GM23248 (cell line): ENCODE data around the gene NKAIN2. TPM values are rescaled to one million over a fixed set of nuclear protein-coding genes. Genes with fewer than 3 reads are reported as not detected.

Source experiments
- DNase-seq: peaks from one replicate; pipeline ENCODE4 v3.0.0-alpha.2; 2015
- H2AFZ ChIP-seq: fragments of 200-600 bp; sonication (generic); 2 replicates; pipeline ENCODE4 v1.6.1; 2016; ENCODE audit warnings: antibody characterized with exemption
- H3F3A ChIP-seq: fragments of 200-600 bp; sonication (generic); 2 replicates; pipeline ENCODE4 v1.6.1; 2016; ENCODE audit warnings: mild to moderate bottlenecking, antibody characterized with exemption, mixed run types; ENCODE audit not compliant: insufficient read depth
- H3K27ac ChIP-seq: fragments of 200-600 bp; sonication (generic); 2 replicates; pipeline ENCODE4 v1.5.1; 2016; ENCODE audit warnings: mild to moderate bottlenecking
- H3K27me3 ChIP-seq: fragments of 200-600 bp; sonication (generic); replicated peaks from 2 replicates; pipeline ENCODE4 v1.6.1; 2016; ENCODE audit warnings: mild to moderate bottlenecking; ENCODE audit not compliant: insufficient read depth
- H3K36me3 ChIP-seq: fragments of 200-600 bp; sonication (generic); 2 replicates; pipeline ENCODE4 v1.6.1; 2016; ENCODE audit warnings: low read depth, mild to moderate bottlenecking
- H3K4me1 ChIP-seq: fragments of 200-600 bp; sonication (generic); 2 replicates; pipeline ENCODE4 v1.6.1; 2016; ENCODE audit warnings: mild to moderate bottlenecking; ENCODE audit not compliant: insufficient read depth
- H3K4me2 ChIP-seq: fragments of 200-600 bp; sonication (generic); one replicate; pipeline ENCODE4 v1.6.1; 2016; ENCODE audit warnings: mild to moderate bottlenecking; ENCODE audit not compliant: unreplicated experiment
- H3K4me3 ChIP-seq: fragments of 200-600 bp; sonication (generic); 2 replicates; pipeline ENCODE4 v1.5.1; 2016; ENCODE audit warnings: mild to moderate bottlenecking
- H3K79me2 ChIP-seq: fragments of 200-600 bp; sonication (generic); 2 replicates; pipeline ENCODE4 v1.6.1; 2016; ENCODE audit warnings: mild to moderate bottlenecking; ENCODE audit not compliant: insufficient read depth
- H3K9ac ChIP-seq: fragments of 200-600 bp; sonication (generic); 2 replicates; pipeline ENCODE4 v1.6.1; 2016; ENCODE audit warnings: mild to moderate bottlenecking
- H3K9me2 ChIP-seq: fragments of 200-600 bp; sonication (generic); 2 replicates; pipeline ENCODE4 v1.6.1; 2016; ENCODE audit warnings: mixed run types, mild to moderate bottlenecking, moderate library complexity; ENCODE audit not compliant: insufficient read depth
- H3K9me3 ChIP-seq: fragments of 200-600 bp; sonication (generic); one replicate; pipeline ENCODE4 v1.6.1; 2017; ENCODE audit warnings: low read depth
- H4K20me1 ChIP-seq: fragments of 200-600 bp; sonication (generic); 2 replicates; pipeline ENCODE4 v1.6.0; 2016; ENCODE audit not compliant: insufficient read depth
- EZH2 ChIP-seq: fragments of 200-600 bp; sonication (generic); IDR thresholded peaks from 2 replicates; pipeline ENCODE4 v1.6.1; 2018; ENCODE audit warnings: antibody characterized with exemption, mild to moderate bottlenecking; ENCODE audit not compliant: insufficient read depth, poor library complexity, severe bottlenecking
- EZH2phosphoT487 ChIP-seq: fragments of 200-600 bp; sonication (generic); IDR thresholded peaks from 2 replicates; pipeline ENCODE4 v1.6.1; 2018; ENCODE audit warnings: antibody characterized with exemption, moderate library complexity, mild to moderate bottlenecking, low read depth; ENCODE audit not compliant: insufficient read depth
- WGBS, 2 experiments: methylation state at CpG; one replicate each; pipeline ENCODE4 v1.1.6; 2015 to 2017; ENCODE audit warnings: low lambda C conversion rate in 2 of 2, low coverage in 1 of 2; ENCODE audit errors: missing lambda C conversion rate in 2 of 2; 5-methylcytosine and 5-hydroxymethylcytosine counted together
- in situ Hi-C: fragments of 300-500 bp; cut with MboI; formaldehyde crosslinking; loops from 2 replicates; pipeline ENCODE4 v1.15.0; 2020
- polyA plus RNA-seq: library from polyadenylated mRNA; unstranded; fragments of >200 nt; fragmentation: Nextera tagmentation; extraction: Ambion mirVana; gene quantifications from 2 replicates; pipeline ENCODE4 v1.2.1, GENCODE V29; 2016
- total RNA-seq: library from RNA; depleted of rRNA; stranded (reverse); fragments of >200 nt; shearing (Covaris generic); gene quantifications from 2 replicates; pipeline ENCODE4 v1.2.3, GENCODE V29; 2014

NKAIN2 gene
- total and polyA plus RNA-seq, 2 experiments from 2014 or later = not detected

DNA sequence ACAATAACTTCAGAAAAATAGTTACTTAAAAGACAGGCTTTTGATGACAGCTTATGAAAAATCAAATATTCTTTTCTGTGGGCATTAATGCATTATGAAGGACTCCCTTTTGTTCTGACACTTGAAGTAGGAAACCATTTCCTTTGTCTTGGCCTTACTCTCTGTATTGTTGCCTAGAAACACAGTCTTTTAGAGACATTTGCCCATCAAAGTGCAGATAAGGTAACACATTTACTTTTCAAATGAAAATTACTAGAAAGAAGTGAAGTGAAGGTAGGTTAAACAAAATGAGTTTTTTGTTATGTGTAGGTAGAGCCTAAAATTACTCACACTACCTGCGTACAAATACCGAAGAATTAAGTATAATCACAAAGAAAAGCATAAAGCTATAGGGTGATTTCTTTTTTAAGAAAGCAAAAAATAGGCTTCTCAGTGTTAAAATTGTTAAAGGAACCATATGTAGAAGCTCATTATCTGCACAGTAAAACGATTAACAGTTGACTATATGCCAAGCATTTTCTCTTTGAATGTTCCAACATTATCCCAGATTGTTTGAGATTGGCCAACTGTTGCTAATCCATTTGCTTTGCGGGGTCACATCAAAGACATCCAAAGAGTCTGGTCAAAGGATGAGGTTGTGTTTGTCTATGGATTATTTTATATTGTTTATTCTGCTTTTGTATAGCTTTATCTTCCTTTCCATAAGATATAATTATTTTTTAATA lies 616.6 kb downstream of the NKAIN2 start:
- H3K27ac ChIP-seq = no peak overlapping the region
- no peaks in the 10 kb centered on the region for H4K20me1 ChIP-seq
- in situ Hi-C loops = no loop called here
- H3K9me2 ChIP-seq = peaks cover 3% of the 10 kb centered on the region; the same call in 1 of the 2 replicates
- no peak overlapping the region for H3K9ac ChIP-seq
- no peak for DNase-seq
- H3K36me3 ChIP-seq = no peaks in the 10 kb centered on the region
- H3K4me2 ChIP-seq = no peak overlapping the region
- no peak for TF ChIP-seq EZH2phosphoT487
- TF ChIP-seq EZH2 = no peak
- no peaks in the 10 kb centered on the region for H3K79me2 ChIP-seq
- no peak overlapping the region for H3K4me3 ChIP-seq
- no peak overlapping the region for H2AFZ ChIP-seq
- no peaks in the 10 kb centered on the region for H3K27me3 ChIP-seq
- no peaks in the 10 kb centered on the region for H3F3A ChIP-seq
- no peaks in the 10 kb centered on the region for H3K4me1 ChIP-seq
- WGBS, 2 experiments = 16 to 17% methylated on average over 4 of the region's 4 CpGs
- no peaks in the 10 kb centered on the region for H3K9me3 ChIP-seq

DNA sequence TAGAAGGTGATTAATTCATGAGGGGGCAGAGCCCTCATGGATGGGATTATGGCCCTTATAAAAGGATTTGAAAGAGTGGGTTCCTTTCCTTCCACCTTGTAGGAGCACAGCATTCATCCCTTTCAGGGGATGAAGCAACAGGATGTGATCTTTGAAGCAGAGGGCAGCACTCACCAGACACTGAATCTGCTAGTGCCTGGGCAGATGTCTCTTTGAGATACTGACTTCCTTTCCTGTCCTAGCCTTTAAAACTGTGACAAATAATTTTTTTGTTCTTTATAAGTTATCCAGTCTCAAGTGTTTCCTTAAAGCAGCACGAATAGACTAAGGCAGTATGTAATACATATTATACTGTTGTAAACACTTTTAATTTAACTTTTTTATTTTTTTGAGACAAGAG lies 620.0 kb downstream of the NKAIN2 start:
- H3K4me1 ChIP-seq = no peaks in the 10 kb centered on the region
- no peak for DNase-seq
- no peaks in the 10 kb centered on the region for H4K20me1 ChIP-seq
- in situ Hi-C loops = no loop called here
- H3K27me3 ChIP-seq = no peaks in the 10 kb centered on the region
- no peaks in the 10 kb centered on the region for H3F3A ChIP-seq
- 23 to 26% methylated on average over 1 of the region's 1 CpG for WGBS, 2 experiments
- no peak overlapping the region for H3K4me2 ChIP-seq
- no peaks in the 10 kb centered on the region for H3K79me2 ChIP-seq
- no peak overlapping the region for H3K4me3 ChIP-seq
- no peaks in the 10 kb centered on the region for H3K9me3 ChIP-seq
- no peak overlapping the region for H2AFZ ChIP-seq
- H3K9ac ChIP-seq = no peak overlapping the region
- H3K27ac ChIP-seq = no peak overlapping the region
- peaks cover 3% of the 10 kb centered on the region; the same call in 1 of the 2 replicates for H3K9me2 ChIP-seq
- no peak for TF ChIP-seq EZH2
- no peak for TF ChIP-seq EZH2phosphoT487
- no peaks in the 10 kb centered on the region for H3K36me3 ChIP-seq

DNA sequence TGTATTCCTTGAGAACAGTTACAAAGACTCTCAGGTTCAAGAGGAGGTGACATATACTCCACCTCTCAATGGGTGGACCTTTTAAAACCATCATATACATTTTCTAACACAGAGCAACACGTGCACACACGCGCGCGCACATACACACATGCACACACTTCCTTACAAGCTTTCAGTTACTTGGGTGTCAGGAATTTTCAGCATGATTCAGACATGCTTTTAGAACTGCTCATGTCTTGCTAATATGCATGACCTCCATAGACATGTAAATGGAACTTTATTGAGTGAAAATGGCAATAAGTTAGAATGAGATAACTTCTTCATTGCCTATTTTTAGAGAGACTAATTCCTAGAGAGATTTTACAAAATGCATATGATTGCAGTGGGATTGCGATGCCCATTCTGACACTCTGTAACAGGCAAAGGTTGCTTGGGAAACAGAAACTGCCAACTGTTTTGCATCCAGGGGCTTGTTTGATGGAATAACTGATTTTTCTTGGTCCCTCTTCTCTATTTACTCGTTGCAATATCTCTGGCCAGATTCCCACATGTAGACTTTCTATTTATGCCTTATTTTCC lies 627.2 kb downstream of the NKAIN2 start:
- H3K4me2 ChIP-seq = no peak overlapping the region
- H3K9me2 ChIP-seq = no peaks in the 10 kb centered on the region
- H3K36me3 ChIP-seq = no peaks in the 10 kb centered on the region
- no peaks in the 10 kb centered on the region for H3K9me3 ChIP-seq
- H2AFZ ChIP-seq = no peak overlapping the region
- no peaks in the 10 kb centered on the region for H3F3A ChIP-seq
- H3K79me2 ChIP-seq = no peaks in the 10 kb centered on the region
- no peak overlapping the region for H3K27ac ChIP-seq
- in situ Hi-C loops = no loop called here
- no peaks in the 10 kb centered on the region for H3K4me1 ChIP-seq
- no peaks in the 10 kb centered on the region for H3K27me3 ChIP-seq
- no peak overlapping the region for H3K9ac ChIP-seq
- TF ChIP-seq EZH2 (no peak), EZH2phosphoT487 (no peak)
- WGBS, 2 experiments = 71% methylated on average over 7 of the region's 7 CpGs
- H3K4me3 ChIP-seq = no peak overlapping the region
- DNase-seq = no peak
- no peaks in the 10 kb centered on the region for H4K20me1 ChIP-seq

DNA sequence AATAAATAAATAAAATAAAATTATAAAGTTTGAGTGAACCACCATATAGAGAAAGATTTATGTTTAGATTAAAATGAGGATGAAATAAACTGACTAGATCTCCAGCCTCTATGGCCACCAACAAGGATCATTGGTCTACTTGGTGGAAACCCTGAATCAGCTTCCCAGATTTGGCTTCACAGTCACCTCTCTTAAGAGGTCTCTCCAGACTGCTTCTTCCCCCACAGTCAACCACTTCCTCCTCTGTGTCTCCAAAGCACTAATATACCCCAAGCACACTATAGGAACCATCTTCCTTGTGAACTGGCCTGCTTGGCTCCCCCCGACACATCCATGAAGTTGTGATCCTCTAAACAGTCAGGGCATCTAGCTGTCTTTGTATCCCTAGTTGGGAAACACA lies 629.0 kb downstream of the NKAIN2 start:
- H3K9me2 ChIP-seq = no peaks in the 10 kb centered on the region
- H2AFZ ChIP-seq = no peak overlapping the region
- H3K9me3 ChIP-seq = no peaks in the 10 kb centered on the region
- H3K9ac ChIP-seq = no peak overlapping the region
- no peak overlapping the region for H3K27ac ChIP-seq
- in situ Hi-C loops = no loop called here
- no peaks in the 10 kb centered on the region for H3F3A ChIP-seq
- no peak overlapping the region for H3K4me2 ChIP-seq
- H4K20me1 ChIP-seq = no peaks in the 10 kb centered on the region
- TF ChIP-seq EZH2phosphoT487 (no peak), EZH2 (no peak)
- no peaks in the 10 kb centered on the region for H3K79me2 ChIP-seq
- H3K4me1 ChIP-seq = no peaks in the 10 kb centered on the region
- no peaks in the 10 kb centered on the region for H3K27me3 ChIP-seq
- H3K36me3 ChIP-seq = no peaks in the 10 kb centered on the region
- no peak for DNase-seq
- WGBS, 2 experiments = 30 to 41% methylated on average over 1 of the region's 1 CpG
- H3K4me3 ChIP-seq = no peak overlapping the region
